Spleen (tissue), 7 donors: ENCODE data around the gene ADCY10.

Source experiments
- POLR2A ChIP-seq, 3 donors: fragments of 450-650 bp; IDR thresholded peaks; one replicate each; pipeline ENCODE4 v1.5.1; 2017; ENCODE audit warnings: antibody characterized with exemption in 3 of 3, mild to moderate bottlenecking in 1 of 3
- POLR2AphosphoS5 ChIP-seq, 3 donors: sonication (generic); formaldehyde crosslinking; IDR thresholded peaks; one replicate each; pipeline ENCODE4 v1.5.1; 2017; ENCODE audit warnings: antibody characterized with exemption in 3 of 3
- TF ChIP-seq, protein P1 (sequence below), 11 experiments: fragments of 200-600 bp in 7 of 11; fragments of 450-650 bp in 4 of 11; sonication (generic) in 4 of 11; IDR thresholded peaks in 8 of 11; conservative IDR thresholded peaks in 3 of 11; 1 replicate in 7 of 11; 2 replicates in 4 of 11; pipeline versions ENCODE4 v1.4.0 to v1.8.0; 2016 to 2021; ENCODE audit warnings: antibody characterized with exemption in 11 of 11, inconsistent platforms in 4 of 11, mild to moderate bottlenecking in 1 of 11
- donor health status: DM: no; HTN: no; CAD: no; lungs with moderate emphysema.
- donor health status: DM: no; HTN: no; CAD: no.
- donor health status: DM: no; HTN: no; CAD: no.

GRCh38 chr1:167881786-167882185 lies 32.1 kb downstream of the ADCY10 start:
- TF ChIP-seq, protein P1, sequence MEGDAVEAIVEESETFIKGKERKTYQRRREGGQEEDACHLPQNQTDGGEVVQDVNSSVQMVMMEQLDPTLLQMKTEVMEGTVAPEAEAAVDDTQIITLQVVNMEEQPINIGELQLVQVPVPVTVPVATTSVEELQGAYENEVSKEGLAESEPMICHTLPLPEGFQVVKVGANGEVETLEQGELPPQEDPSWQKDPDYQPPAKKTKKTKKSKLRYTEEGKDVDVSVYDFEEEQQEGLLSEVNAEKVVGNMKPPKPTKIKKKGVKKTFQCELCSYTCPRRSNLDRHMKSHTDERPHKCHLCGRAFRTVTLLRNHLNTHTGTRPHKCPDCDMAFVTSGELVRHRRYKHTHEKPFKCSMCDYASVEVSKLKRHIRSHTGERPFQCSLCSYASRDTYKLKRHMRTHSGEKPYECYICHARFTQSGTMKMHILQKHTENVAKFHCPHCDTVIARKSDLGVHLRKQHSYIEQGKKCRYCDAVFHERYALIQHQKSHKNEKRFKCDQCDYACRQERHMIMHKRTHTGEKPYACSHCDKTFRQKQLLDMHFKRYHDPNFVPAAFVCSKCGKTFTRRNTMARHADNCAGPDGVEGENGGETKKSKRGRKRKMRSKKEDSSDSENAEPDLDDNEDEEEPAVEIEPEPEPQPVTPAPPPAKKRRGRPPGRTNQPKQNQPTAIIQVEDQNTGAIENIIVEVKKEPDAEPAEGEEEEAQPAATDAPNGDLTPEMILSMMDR (IDR thresholded peaks at IDR 0.05 in 8 of 11, conservative IDR thresholded peaks at IDR 0.05 in 3 of 11) = no peak
- TF ChIP-seq POLR2AphosphoS5 (IDR thresholded peaks at IDR 0.05) = no peak
- TF ChIP-seq POLR2A (IDR thresholded peaks at IDR 0.05) = no peak
